A673 (cell line): ENCODE data around the gene TIMP4. TPM values are rescaled to one million over a fixed set of nuclear protein-coding genes. Genes with fewer than 3 reads are reported as not detected.

Experiments used
- BruUV-seq: library from RNA; stranded (reverse); fragments of 400-500 nt; replicated peaks from 2 replicates; lab custom pipeline; 2021; lab: Mats Ljungman, UMichigan
- CTCF ChIA-PET: fragments of 300-600 bp; sonication (Branson Sonifier 250); formaldehyde crosslinking; loops from one replicate; lab custom pipeline; 2022; ENCODE audit warnings: antibody characterized with exemption; lab: Charles Lee
- POLR2A ChIA-PET: fragments of 300-600 bp; sonication (Branson Sonifier 250); formaldehyde crosslinking; loops from one replicate; lab custom pipeline; 2022; ENCODE audit warnings: antibody characterized with exemption; ENCODE audit not compliant: low non-redundant PET; lab: Charles Lee
- DNase-seq: peaks from one replicate; pipeline ENCODE4 v3.0.0-alpha.2; 2015; ENCODE audit warnings: low spot score
- H3K27ac ChIP-seq: fragments of 200-600 bp; sonication (generic); 2 replicates; pipeline ENCODE4 v1.5.1; 2016; ENCODE audit warnings: mixed run types, low read depth, mild to moderate bottlenecking, mixed read lengths, antibody characterized with exemption, low read length; ENCODE audit not compliant: poor library complexity, severe bottlenecking
- H3K27me3 ChIP-seq: fragments of 200-600 bp; sonication (generic); replicated peaks from 2 replicates; pipeline ENCODE4 v1.6.1; 2017; ENCODE audit warnings: mixed run types, low read depth, mild to moderate bottlenecking, mixed read lengths, antibody characterized with exemption, low read length; ENCODE audit not compliant: insufficient read depth, poor library complexity
- H3K36me3 ChIP-seq: fragments of 200-600 bp; sonication (generic); 2 replicates; pipeline ENCODE4 v1.6.1; 2016; ENCODE audit warnings: mixed run types, mild to moderate bottlenecking, mixed read lengths, antibody characterized with exemption, low read length; ENCODE audit not compliant: insufficient read depth, poor library complexity, severe bottlenecking
- H3K4me1 ChIP-seq: fragments of 200-600 bp; sonication (generic); 2 replicates; pipeline ENCODE4 v1.6.1; 2017; ENCODE audit warnings: mixed run types, mild to moderate bottlenecking, mixed read lengths, antibody characterized with exemption, low read length; ENCODE audit not compliant: insufficient read depth, poor library complexity, severe bottlenecking
- H3K4me3 ChIP-seq: fragments of 200-600 bp; sonication (generic); 2 replicates; pipeline ENCODE4 v1.5.1; 2016; ENCODE audit warnings: low read depth, mixed run types, mild to moderate bottlenecking, mixed read lengths, low read length; ENCODE audit not compliant: poor library complexity, severe bottlenecking
- H3K9me3 ChIP-seq: fragments of 200-600 bp; sonication (generic); 2 replicates; pipeline ENCODE4 v1.6.1; 2016; ENCODE audit warnings: mixed run types, low read depth, mild to moderate bottlenecking, mixed read lengths, antibody characterized with exemption, low read length; ENCODE audit not compliant: poor library complexity, severe bottlenecking
- CTCF ChIP-seq: fragments of 300-800, 200-600 bp; sonication (generic); conservative IDR thresholded peaks from 2 replicates; pipeline ENCODE4 v1.5.1; 2017; ENCODE audit warnings: low read depth, mild to moderate bottlenecking, antibody characterized with exemption, low read length, moderate library complexity, mixed read lengths
- EZH2 ChIP-seq: fragments of 200-600 bp; sonication (generic); IDR thresholded peaks from 2 replicates; pipeline ENCODE4 v1.6.1; 2017; ENCODE audit warnings: borderline replicate concordance, low read depth, mild to moderate bottlenecking, mixed read lengths, antibody characterized with exemption, low read length; ENCODE audit not compliant: poor library complexity, severe bottlenecking
- intact Hi-C: fragments of 100-400 bp; cut with micrococcal nuclease; formaldehyde crosslinking; loops from one replicate; pipeline ENCODE4 v1.10.0; 2022; ENCODE audit not compliant: unreplicated experiment
- total RNA-seq: library from RNA; stranded (reverse); gene quantifications from 2 replicates; pipeline ENCODE4 v1.2.3, GENCODE V29; 2021

The TIMP4 gene
- total RNA-seq, 1 experiment from 2014 or later, result 13.3 TPM

GRCh38 chr3:12198301-12198700, 39.6 kb upstream of the TIMP4 start:
- Histone ChIP-seq H3K36me3 (no peaks in the 10 kb centered on the region), H3K4me3 (no peak overlapping the region), H3K27ac (no peak overlapping the region), H3K4me1 (peaks cover 13% of the 10 kb centered on the region), H3K27me3 (no peaks in the 10 kb centered on the region), H3K9me3 (no peaks in the 10 kb centered on the region)
- DNase-seq, result no peak
- POLR2A ChIA-PET, result no interaction called here
- TF ChIP-seq EZH2 (no peak), CTCF (no peak)
- CTCF ChIA-PET, result no interaction called here
- no TSS peak for BruUV-seq
- intact Hi-C loops, result no loop called here

GRCh38 chr3:12197475-12197874, 38.8 kb upstream of the TIMP4 start:
- ChIA-PET CTCF (no interaction called here), POLR2A (no interaction called here)
- no TSS peak for BruUV-seq
- intact Hi-C loops, result no loop called here
- TF ChIP-seq EZH2 (no peak), CTCF (no peak)
- H3K36me3 ChIP-seq, result no peaks in the 10 kb centered on the region
- H3K9me3 ChIP-seq, result no peaks in the 10 kb centered on the region
- no peaks in the 10 kb centered on the region for H3K27me3 ChIP-seq
- H3K27ac ChIP-seq, result no peak overlapping the region
- no peak for DNase-seq
- H3K4me3 ChIP-seq, result no peak overlapping the region
- H3K4me1 ChIP-seq, result peaks cover 13% of the 10 kb centered on the region

- intact Hi-C loops, result no loop called here
Observed at GRCh38 chr3:12196684-12197083, 38.0 kb upstream of the TIMP4 start.

More at GRCh38 chr3:12196684-12197083, 38.0 kb upstream of the TIMP4 start:
- no peaks in the 10 kb centered on the region for H3K27me3 ChIP-seq
- no peak for DNase-seq
- no peak for TF ChIP-seq EZH2
- TF ChIP-seq CTCF, result no peak
- H3K27ac ChIP-seq, result no peak overlapping the region
- CTCF ChIA-PET, result no interaction called here
- no peaks in the 10 kb centered on the region for H3K9me3 ChIP-seq
- H3K4me3 ChIP-seq, result no peak overlapping the region
- no peaks in the 10 kb centered on the region for H3K36me3 ChIP-seq
- peaks cover 13% of the 10 kb centered on the region for H3K4me1 ChIP-seq
- POLR2A ChIA-PET, result no interaction called here
- no TSS peak for BruUV-seq
